Kidney (tissue), 14 donors: Measurements from ENCODE around the gene LRATD1. TPM values are rescaled to one million over a fixed set of nuclear protein-coding genes. Genes with fewer than 3 reads are reported as not detected.

Experiments used
- DNase-seq, 5 donors: peaks; one replicate each; pipeline ENCODE4 v3.0.0-alpha.2; 2013 to 2020
- FAIRE-seq: peaks from 2 replicates; lab custom pipeline; 2012; peaks lifted over from hg19 to GRCh38; lab: Jason Lieb, UNC
- H3K27ac ChIP-seq, 2 donors: one replicate each; pipeline ENCODE4 v1.7.0; 2013; ENCODE audit warnings: low read depth in 2 of 2, low read length in 2 of 2, inconsistent platforms in 1 of 2
- H3K27me3 ChIP-seq: one replicate; pipeline ENCODE4 v1.7.1; 2013; ENCODE audit warnings: low read length, inconsistent platforms; ENCODE audit not compliant: control insufficient read depth, insufficient read depth
- H3K36me3 ChIP-seq, 3 donors: one replicate each; pipeline versions ENCODE4 v1.7.0 to v1.7.1; 2013; ENCODE audit warnings: low read length in 3 of 3, control low read depth in 1 of 3, inconsistent platforms in 1 of 3; ENCODE audit not compliant: insufficient read depth in 3 of 3, control insufficient read depth in 2 of 3
- H3K4me1 ChIP-seq, 3 donors: one replicate each; pipeline versions ENCODE4 v1.7.0 to v1.7.1; 2013; ENCODE audit warnings: low read length in 3 of 3, inconsistent platforms in 1 of 3, low read depth in 1 of 3; ENCODE audit not compliant: control insufficient read depth in 2 of 3, insufficient read depth in 2 of 3
- H3K4me3 ChIP-seq, 3 donors: one replicate each; pipeline versions ENCODE4 v1.7.0 to v1.8.1; 2013; ENCODE audit warnings: low read length in 3 of 3, control low read depth in 1 of 3, inconsistent platforms in 1 of 3
- H3K9ac ChIP-seq, 3 donors: one replicate each; pipeline versions ENCODE4 v1.7.0 to v1.7.1; 2013; ENCODE audit warnings: low read length in 3 of 3, control low read depth in 1 of 3, inconsistent platforms in 1 of 3
- H3K9me3 ChIP-seq, 3 donors: one replicate each; pipeline versions ENCODE4 v1.7.0 to v1.7.1; 2013; ENCODE audit warnings: low read length in 3 of 3, control low read depth in 1 of 3, inconsistent platforms in 1 of 3; ENCODE audit not compliant: control insufficient read depth in 2 of 3, insufficient read depth in 1 of 3
- CTCF ChIP-seq: IDR thresholded peaks from 3 replicates; pipeline ENCODE4 v1.5.1; 2012; ENCODE audit warnings: mild to moderate bottlenecking, moderate library complexity, borderline replicate concordance; ENCODE audit not compliant: insufficient read depth; ENCODE audit errors: extremely low read depth
- intact Hi-C: fragments of 100-400 bp; cut with DNase I; formaldehyde crosslinking; loops from one replicate; pipeline ENCODE4 v1.11.1; 2022
- polyA plus RNA-seq: library from polyadenylated mRNA; stranded (reverse); fragments of 350-450 nt; fragmentation: Illumina TruSeq; extraction: RNeasy Lipid Tissue Mini Kit (QIAGEN cat#74804); gene quantifications from one replicate; pipeline ENCODE4 v1.2.3, GENCODE V29; 2014; ENCODE audit warnings: low read depth, low replicate concordance; ENCODE audit not compliant: insufficient read depth
- total RNA-seq: library from RNA; stranded (reverse); fragmentation: NEBNext Ultra II Directional; extraction: Animal tissue kit (Norgen Biotek cat#: 25700); gene quantifications from one replicate; pipeline ENCODE4 v1.2.1, GENCODE V29; 2021
- donor health status: control.
- donor health status: control.
- donor health status: control.
- donor health status: control.
- donor health status: control.
- donor health status: DM: yes; HTN: yes; CAD: no.
- donor health status: Normal renal cell carcinoma (clear cell type).

The LRATD1 gene
- total and polyA plus RNA-seq, 2 donors from 2014 or later: 4.2 to 17.3 TPM

GRCh38 chr2:14647714-14648113 is 15.2 kb downstream of the LRATD1 start:
- intact Hi-C loops: no loop called here
- H3K9me3 ChIP-seq: no peaks in the 10 kb centered on the region
- FAIRE-seq: no peak

DNA sequence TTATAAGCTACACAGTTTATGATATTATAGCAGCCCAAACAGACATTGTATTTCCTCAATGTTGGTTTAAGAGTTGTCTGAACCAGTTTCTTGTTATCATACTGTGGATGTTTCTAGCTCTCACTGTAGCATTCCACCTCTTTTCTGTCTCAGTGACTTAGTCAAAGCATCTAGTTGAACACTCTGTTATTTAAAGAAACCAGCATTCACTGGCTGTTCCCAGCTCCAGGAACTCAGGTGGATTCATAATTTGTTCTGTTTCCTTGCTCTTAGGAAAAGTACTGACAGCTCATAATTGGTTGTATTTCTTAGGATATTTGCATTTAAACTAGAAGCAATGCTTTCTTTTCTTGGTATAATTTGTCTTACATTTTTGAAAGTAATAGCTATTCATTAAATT is 17.5 kb downstream of the LRATD1 start:
- H3K9me3 ChIP-seq: no peaks in the 10 kb centered on the region
- no peak for FAIRE-seq
- no peaks in the 10 kb centered on the region for H3K4me1 ChIP-seq
- intact Hi-C loops: no loop called here
- no peaks in the 10 kb centered on the region for H3K27me3 ChIP-seq
- H3K36me3 ChIP-seq: peaks cover 0 to 2% (median 0%) of the 10 kb centered on the region in 3 donors
- H3K4me3 ChIP-seq: no peak overlapping the region
- DNase-seq: no peak
- no peak overlapping the region for H3K9ac ChIP-seq
- no peak for TF ChIP-seq CTCF
- H3K27ac ChIP-seq: no peak overlapping the region

More at GRCh38 chr2:14647714-14648113, 15.2 kb downstream of the LRATD1 start:
- H3K36me3 ChIP-seq: peaks cover 0 to 2% (median 0%) of the 10 kb centered on the region in 3 donors
- H3K9ac ChIP-seq: no peak overlapping the region
- DNase-seq: peak in 1 of 5 donors; percentile 16
- TF ChIP-seq CTCF: no peak
- H3K4me3 ChIP-seq: no peak overlapping the region
- no peaks in the 10 kb centered on the region for H3K27me3 ChIP-seq
- no peak overlapping the region for H3K27ac ChIP-seq
- H3K4me1 ChIP-seq: no peaks in the 10 kb centered on the region

GRCh38 chr2:14654835-14655282 is 22.3 kb downstream of the LRATD1 start:
- peaks cover 0 to 2% (median 0%) of the 10 kb centered on the region in 3 donors for H3K36me3 ChIP-seq
- H3K4me3 ChIP-seq: no peak overlapping the region
- TF ChIP-seq CTCF: no peak
- no peak overlapping the region for H3K9ac ChIP-seq
- no peak overlapping the region for H3K27ac ChIP-seq
- no peak for FAIRE-seq
- H3K4me1 ChIP-seq: no peaks in the 10 kb centered on the region
- DNase-seq: no peak
- H3K27me3 ChIP-seq: no peaks in the 10 kb centered on the region
- intact Hi-C loops: no loop called here
- H3K9me3 ChIP-seq: no peaks in the 10 kb centered on the region

DNA sequence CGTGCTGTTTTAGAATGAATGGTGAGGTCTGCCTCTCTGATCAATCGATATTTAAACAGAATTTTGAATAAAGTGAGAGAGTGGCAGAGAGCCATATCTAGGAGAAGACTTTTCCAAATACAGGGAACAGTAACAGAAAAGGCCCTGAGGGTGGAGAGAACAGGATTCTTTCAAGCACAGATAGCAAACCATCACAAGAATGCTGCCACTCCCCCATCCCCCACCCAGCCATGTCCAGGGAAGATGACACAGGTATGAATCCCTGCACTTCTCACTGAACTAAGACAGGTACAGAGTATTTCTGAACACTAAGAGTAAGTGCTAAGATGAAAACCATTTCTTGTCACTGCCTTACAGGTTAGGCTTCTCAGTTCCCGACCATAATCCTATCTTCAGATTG is 23.6 kb downstream of the LRATD1 start:
- Histone ChIP-seq H3K9ac (no peak overlapping the region), H3K36me3 (peaks cover 0 to 2% (median 0%) of the 10 kb centered on the region in 3 donors), H3K27me3 (no peaks in the 10 kb centered on the region), H3K9me3 (no peaks in the 10 kb centered on the region), H3K4me3 (no peak overlapping the region), H3K27ac (no peak overlapping the region), H3K4me1 (no peaks in the 10 kb centered on the region)
- intact Hi-C loops: no loop called here
- DNase-seq (no peak), FAIRE-seq (no peak)
- TF ChIP-seq CTCF: no peak
